HG02798 (cell line): ENCODE results near the gene RFC5.

ENCODE experiments used
- ATAC-seq: cut with Tn5 transposase; IDR thresholded peaks from one replicate; pipeline ENCODE4 v1.9.1; 2021; ENCODE audit warnings: mild to moderate bottlenecking; ENCODE audit not compliant: unreplicated experiment, poor library complexity

Gene RFC5

GRCh38 chr12:118046430-118046829 is 29.9 kb downstream of the RFC5 start:
- ATAC-seq: no peak

- ATAC-seq: no peak
Observed at GRCh38 chr12:118050972-118051910, 34.7 kb downstream of the RFC5 start.

DNA sequence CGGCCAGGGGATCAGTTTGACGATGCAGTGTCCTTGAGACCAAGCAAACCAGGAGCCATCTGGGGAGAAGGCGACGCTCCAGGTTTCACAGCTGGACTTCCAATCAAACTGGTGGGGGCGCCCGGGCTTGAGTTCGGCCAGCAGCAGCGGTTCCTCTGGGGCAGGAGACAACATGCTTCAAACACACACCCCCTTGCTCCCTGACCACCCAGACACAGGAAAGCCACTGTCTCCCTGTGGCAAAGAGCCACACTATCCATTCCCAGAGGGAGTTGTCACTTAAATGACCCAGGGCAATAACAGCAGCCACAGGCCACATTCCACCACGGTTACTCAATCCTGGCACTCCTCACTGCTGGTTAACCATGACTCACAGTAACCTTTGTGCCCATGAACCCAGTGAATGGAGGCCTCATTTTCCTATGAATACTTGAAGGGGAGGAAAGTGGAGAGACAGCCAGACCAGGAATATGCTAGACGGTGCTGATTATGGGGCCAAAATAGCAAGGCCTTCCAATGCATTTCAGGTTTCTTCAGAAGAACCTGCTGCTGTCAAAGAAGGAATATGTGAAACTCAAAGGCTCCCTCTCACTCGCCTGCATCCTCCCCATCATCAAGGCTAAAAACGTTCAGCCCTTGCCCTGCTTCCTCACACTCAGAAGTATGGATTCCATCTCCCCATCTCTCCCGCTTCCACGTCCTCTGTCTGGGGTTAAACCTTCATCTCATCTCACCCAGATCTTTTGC is 36.0 kb downstream of the RFC5 start:
- ATAC-seq: no peak

DNA sequence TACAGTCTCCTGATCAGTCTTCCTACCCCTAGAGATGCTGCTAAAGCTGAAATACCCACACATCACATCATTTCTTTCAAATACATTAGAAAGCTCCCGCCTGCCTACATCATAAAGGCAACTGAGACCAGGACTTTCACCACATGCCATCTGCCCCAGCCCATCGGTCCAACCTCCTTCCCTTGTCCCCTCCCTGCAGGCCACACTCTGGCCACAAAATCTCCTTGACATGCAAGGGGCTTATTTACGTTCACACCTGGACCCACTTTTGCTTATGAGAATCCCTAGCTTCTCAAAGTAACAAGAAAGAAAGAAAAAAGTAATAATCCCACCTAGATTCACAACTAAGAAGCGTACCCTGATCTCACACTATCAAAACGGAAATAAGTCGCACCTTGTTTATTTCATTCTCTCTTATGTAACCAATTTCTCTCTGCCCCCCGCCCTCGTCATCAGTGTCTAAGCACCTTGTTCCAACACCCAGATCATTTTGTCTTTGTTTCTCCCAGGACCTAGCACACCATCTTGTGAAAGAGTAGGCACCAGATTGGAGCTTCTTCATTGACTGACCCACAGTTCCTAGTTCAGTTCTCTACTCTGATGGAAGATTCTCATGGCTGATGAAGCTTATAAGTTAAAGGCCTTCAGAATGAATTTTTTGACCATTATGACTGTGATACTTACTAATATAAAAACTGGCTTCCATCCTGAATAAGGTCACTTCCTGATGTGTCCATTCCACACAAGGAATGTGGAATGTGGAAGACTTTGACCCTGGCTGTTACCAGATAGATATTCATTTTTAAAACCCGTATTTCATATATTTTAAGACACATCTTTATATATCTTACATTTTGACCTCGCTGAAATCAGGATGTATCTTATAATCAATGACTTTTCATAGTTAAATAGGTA is 36.8 kb downstream of the RFC5 start:
- ATAC-seq: no peak

DNA sequence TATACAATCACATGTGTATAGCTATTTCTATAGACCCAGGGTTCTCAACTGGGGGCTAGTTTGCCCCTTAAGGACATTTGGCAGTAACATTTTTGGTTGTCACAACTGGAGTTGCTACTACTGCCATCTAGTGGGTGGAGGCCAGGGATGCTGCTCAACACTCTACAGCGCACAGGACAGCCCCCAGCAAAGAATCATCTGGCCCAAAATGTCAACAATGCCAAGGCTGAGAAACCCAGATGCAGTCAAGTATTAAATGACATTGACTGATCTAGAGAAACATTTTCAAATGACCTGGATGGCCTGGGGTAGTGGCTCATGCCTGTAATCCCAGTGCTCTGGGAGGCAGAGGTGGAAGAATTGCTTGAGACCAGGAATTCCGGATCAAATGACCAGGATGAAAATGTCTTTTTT is 38.6 kb downstream of the RFC5 start:
- ATAC-seq: peak; percentile 79

DNA sequence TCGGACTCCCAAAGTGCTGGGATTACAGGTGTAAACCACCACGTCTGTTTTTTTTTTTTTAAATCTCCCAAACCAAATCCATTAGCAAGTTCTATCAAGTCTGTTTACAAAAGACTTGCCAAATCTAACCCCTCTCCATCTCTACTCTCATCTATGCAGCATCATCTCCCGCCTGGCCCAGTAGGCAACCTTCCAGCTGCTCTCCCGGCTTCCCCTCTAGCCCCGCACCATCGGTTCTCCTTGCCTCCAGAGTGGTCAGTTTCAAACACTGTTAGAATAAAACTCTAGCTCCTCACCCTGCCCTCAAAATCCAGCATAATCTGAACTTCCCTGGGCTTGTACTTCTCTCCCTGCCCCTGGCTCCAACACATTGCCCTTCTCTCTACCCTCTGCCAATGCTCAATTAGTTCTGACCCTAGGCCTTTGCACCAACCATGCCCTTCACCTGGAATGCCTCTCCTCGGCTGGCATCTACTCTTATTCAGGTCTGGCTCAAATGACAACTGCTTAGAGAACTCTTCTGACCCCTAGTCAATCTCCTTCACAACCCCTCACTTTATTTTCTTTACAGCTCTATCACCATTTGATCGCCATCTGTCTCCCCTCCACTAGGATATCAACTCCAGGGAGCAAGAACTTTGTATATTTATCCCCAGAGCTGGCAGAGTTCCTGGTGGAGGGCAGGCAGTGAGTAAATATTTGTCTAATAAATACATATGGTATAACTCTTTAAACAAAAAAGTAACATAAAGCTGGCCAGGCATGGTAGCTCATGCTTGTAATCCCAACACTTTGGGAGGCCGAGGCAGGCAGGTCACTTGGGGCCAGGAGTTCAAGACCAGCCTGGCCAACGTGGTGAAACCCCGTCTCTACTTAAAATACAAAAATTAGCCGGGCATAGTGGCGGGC is 39.6 kb downstream of the RFC5 start:
- ATAC-seq: no peak

DNA sequence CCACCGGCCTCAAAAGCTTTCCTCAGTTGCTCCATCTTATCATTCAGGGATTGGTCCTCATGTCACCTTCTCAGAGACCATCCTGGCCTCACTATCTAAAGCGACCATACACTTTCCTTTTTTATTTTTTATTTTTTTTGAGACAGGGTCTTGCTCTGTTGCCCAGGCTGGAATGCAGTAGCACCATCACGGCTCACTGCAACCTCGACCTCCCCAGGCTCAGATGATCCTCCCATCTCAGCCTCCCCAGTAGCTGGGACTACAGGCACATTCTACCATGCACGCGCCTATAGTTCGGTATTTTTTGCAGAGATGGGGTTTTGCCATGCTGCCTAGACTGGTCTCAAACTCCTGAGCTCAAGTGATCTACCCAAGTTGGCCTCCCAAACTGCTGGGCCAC is 41.7 kb downstream of the RFC5 start:
- no peak for ATAC-seq

DNA sequence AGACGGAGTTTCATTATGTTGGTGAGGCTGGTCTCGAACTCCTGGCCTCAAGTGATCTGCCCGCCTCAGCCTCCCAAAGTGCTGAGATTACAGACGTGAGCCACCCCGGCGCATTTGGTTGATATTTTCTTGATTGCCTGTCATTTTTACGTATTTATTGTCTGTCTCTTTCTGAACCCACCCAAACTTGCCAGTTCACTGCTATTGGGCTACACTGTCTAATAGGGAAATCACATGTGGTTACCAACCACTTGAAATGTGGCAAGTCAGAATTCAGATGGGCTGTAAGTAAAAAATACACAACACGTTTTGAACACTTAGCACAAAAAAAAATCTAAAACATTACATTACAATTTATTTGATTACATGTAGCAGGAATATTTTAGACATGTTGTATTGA is 42.4 kb downstream of the RFC5 start:
- ATAC-seq: no peak

GRCh38 chr12:118059341-118060191 is 43.1 kb downstream of the RFC5 start:
- ATAC-seq: no peak

- ATAC-seq: peak; percentile 44
Observed at GRCh38 chr12:118060301-118061010, 44.0 kb downstream of the RFC5 start.

DNA sequence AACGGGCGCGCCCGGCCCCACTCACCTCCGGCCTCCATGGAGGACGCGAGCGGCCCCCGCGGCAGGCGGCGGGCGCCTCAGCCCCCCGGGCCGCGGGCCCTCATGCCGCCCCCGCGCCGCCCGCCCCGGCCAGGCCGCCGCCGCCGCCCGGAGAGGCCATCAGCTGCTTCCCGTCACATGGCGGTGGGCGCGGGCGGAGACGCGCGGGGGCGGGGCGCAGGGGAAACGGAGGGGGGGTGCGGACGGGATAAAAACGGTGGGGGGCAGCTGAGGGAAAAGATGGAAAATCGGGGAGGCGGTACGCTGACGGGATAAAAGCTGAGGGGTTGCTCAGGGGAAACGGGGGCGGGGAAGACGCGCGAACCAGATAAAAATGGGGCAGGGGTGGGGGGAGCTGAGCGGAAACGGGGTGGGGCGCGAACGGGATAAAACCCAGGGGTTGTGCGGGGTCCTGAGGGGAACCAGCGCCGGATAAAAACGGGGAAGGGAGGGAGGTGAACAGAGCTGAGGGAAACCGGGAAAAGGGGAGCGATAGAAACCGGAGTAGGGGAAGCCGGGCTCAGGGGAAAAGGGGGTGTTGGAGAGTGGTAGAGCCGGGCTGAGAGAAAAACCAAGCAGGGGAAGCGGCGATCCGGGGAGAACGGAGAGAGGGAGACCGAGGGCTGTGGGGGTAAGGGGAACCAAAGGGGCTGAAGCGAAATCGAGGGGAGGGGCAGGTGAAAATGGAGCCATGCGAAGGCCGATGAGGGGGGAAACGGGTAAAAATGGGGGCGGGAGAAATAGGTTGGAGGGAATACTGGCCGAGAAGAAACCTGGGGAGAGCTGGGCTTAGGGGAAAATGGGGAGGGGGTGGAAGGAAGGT is 44.7 kb downstream of the RFC5 start, which contains the start of gene WSB2:
Gene WSB2, minus strand, starts transcription at position 169 of the 862 bp plus-strand sequence. Its CDS starts 131 bp downstream, at position 38.
- ATAC-seq: peak; percentile 56

GRCh38 chr12:118061873-118062843 is 45.7 kb downstream of the RFC5 start:
- ATAC-seq: no peak

GRCh38 chr12:118063576-118064391 is 47.3 kb downstream of the RFC5 start:
- no peak for ATAC-seq

GRCh38 chr12:118064608-118065007 is 48.1 kb downstream of the RFC5 start:
- ATAC-seq: peak; percentile 41

- no peak for ATAC-seq
Observed at GRCh38 chr12:118065380-118065779, 48.9 kb downstream of the RFC5 start.
